Gastroesophageal sphincter (tissue), 4 donors: ENCODE measurements around the gene VPS36. TPM values are rescaled to one million over a fixed set of nuclear protein-coding genes. Genes with fewer than 3 reads are reported as not detected.
A peak's percentile ranks its signal among the peaks of the same experiment; 100 is the strongest.

Experiments
- ATAC-seq: fragments of 150-250 bp; one replicate; pipeline ENCODE4 v1.9.1; 2016; ENCODE audit warnings: mild to moderate bottlenecking, moderate library complexity
- H3K27ac ChIP-seq, 4 donors: fragments of 200-600 bp; sonication (generic) in 3 of 4; 1 replicate in 3 of 4; 2 replicates in 1 of 4; pipeline ENCODE4 v1.5.1; 2016 to 2019
- H3K27me3 ChIP-seq: fragments of 200-600 bp; sonication (generic); one replicate; pipeline ENCODE4 v1.5.1; 2019
- H3K36me3 ChIP-seq, 2 donors: fragments of 200-600 bp; sonication (generic); one replicate each; pipeline ENCODE4 v1.5.1; 2019; ENCODE audit warnings: control low read depth in 1 of 2
- H3K4me1 ChIP-seq, 3 donors: fragments of 200-600 bp; sonication (generic); 1 replicate in 2 of 3; 2 replicates in 1 of 3; pipeline ENCODE4 v1.5.1; 2016 to 2019; ENCODE audit warnings: control low read depth in 2 of 3
- H3K4me3 ChIP-seq, 2 donors: fragments of 200-600 bp; sonication (generic); one replicate each; pipeline ENCODE4 v1.5.1; 2019; ENCODE audit warnings: mild to moderate bottlenecking in 1 of 2, moderate library complexity in 1 of 2
- H3K9me3 ChIP-seq, 3 donors: fragments of 200-600 bp; sonication (generic); one replicate each; pipeline ENCODE4 v1.5.1; 2017 to 2019; ENCODE audit warnings: control low read depth in 2 of 3
- CTCF ChIP-seq, 4 experiments: fragments of 200-600 bp in 2 of 4; fragments of 450-650 bp in 2 of 4; sonication (generic) in 1 of 4; IDR thresholded peaks; one replicate each; pipeline ENCODE4 v1.5.1; 2017 to 2019; ENCODE audit warnings: antibody characterized with exemption in 4 of 4, mild to moderate bottlenecking in 2 of 4, moderate library complexity in 2 of 4
- EP300 ChIP-seq: sonication (generic); formaldehyde crosslinking; IDR thresholded peaks from one replicate; pipeline ENCODE4 v1.6.1; 2017; ENCODE audit warnings: antibody characterized with exemption, mild to moderate bottlenecking
- POLR2A ChIP-seq, 2 donors: fragments of 450-650 bp; IDR thresholded peaks; one replicate each; pipeline ENCODE4 v1.6.1; 2017; ENCODE audit warnings: antibody characterized with exemption in 2 of 2, mild to moderate bottlenecking in 2 of 2, moderate library complexity in 1 of 2
- POLR2AphosphoS5 ChIP-seq: sonication (generic); formaldehyde crosslinking; IDR thresholded peaks from one replicate; pipeline ENCODE4 v1.6.1; 2017; ENCODE audit warnings: antibody characterized with exemption
- WGBS, 2 donors: methylation state at CpG; one replicate each; pipeline ENCODE4 v1.1.5; 2018; ENCODE audit warnings: low coverage in 1 of 2; 5-methylcytosine and 5-hydroxymethylcytosine counted together
- total RNA-seq, 4 donors: library from RNA; depleted of rRNA; stranded (reverse); fragments of >200 nt; gene quantifications; one replicate each; pipeline ENCODE4 v1.1.0, GENCODE V29; 2016

The VPS36 gene
- total RNA-seq, 4 donors from 2014 or later = 31.3 to 50.7 (median 39.4) TPM

GRCh38 chr13:52421216-52421615 is 29.2 kb downstream of the VPS36 start:
- peaks cover 0 to 97% of the 10 kb centered on the region in 2 donors for H3K36me3 ChIP-seq
- no peak overlapping the region for H3K4me3 ChIP-seq
- no peaks in the 10 kb centered on the region for H3K9me3 ChIP-seq
- no peaks in the 10 kb centered on the region for H3K4me1 ChIP-seq
- no peak for ATAC-seq
- no peak overlapping the region for H3K27ac ChIP-seq
- 96 to 100% methylated on average over 3 of the region's 3 CpGs for WGBS, 2 donors
- TF ChIP-seq CTCF (IDR thresholded peaks at IDR 0.05) = no peak
- TF ChIP-seq EP300 = no peak
- TF ChIP-seq POLR2AphosphoS5 = no peak
- no peak for TF ChIP-seq POLR2A (IDR thresholded peaks at IDR 0.05)
- H3K27me3 ChIP-seq = no peaks in the 10 kb centered on the region

- no peak for TF ChIP-seq POLR2A (IDR thresholded peaks at IDR 0.05)
- no peak for TF ChIP-seq CTCF (IDR thresholded peaks at IDR 0.05)
- no peak for TF ChIP-seq POLR2AphosphoS5
- no peak for TF ChIP-seq EP300
- Histone ChIP-seq H3K27ac (no peak overlapping the region), H3K4me1 (no peaks in the 10 kb centered on the region), H3K27me3 (no peaks in the 10 kb centered on the region), H3K4me3 (no peak overlapping the region), H3K36me3 (peaks cover 0 to 98% of the 10 kb centered on the region in 2 donors), H3K9me3 (no peaks in the 10 kb centered on the region)
- WGBS, 2 donors = 17 to 57% methylated on average over 1 of the region's 1 CpG
- ATAC-seq = no peak
These were observed 31.4 kb downstream of the VPS36 start for GRCh38 chr13:52419080-52419479.

- Histone ChIP-seq H3K36me3 (peaks cover 0 to 94% of the 10 kb centered on the region in 2 donors), H3K27ac (no peak overlapping the region)
- WGBS, 2 donors = 43 to 54% methylated on average over 1 of the region's 1 CpG
These were observed 35.5 kb downstream of the VPS36 start for GRCh38 chr13:52414963-52415362.

GRCh38 chr13:52414051-52414450 is 36.4 kb downstream of the VPS36 start:
- Histone ChIP-seq H3K4me1 (no peaks in the 10 kb centered on the region), H3K36me3 (peaks cover 0 to 93% of the 10 kb centered on the region in 2 donors), H3K4me3 (no peak overlapping the region), H3K27me3 (no peaks in the 10 kb centered on the region), H3K27ac (no peak overlapping the region), H3K9me3 (no peaks in the 10 kb centered on the region)
- ATAC-seq = peak; percentile 19
- TF ChIP-seq POLR2AphosphoS5 = no peak
- no peak for TF ChIP-seq CTCF (IDR thresholded peaks at IDR 0.05)
- no peak for TF ChIP-seq EP300
- no peak for TF ChIP-seq POLR2A (IDR thresholded peaks at IDR 0.05)
- 83 to 93% methylated on average over 1 of the region's 1 CpG for WGBS, 2 donors

More at GRCh38 chr13:52414963-52415362, 35.5 kb downstream of the VPS36 start:
- no peaks in the 10 kb centered on the region for H3K4me1 ChIP-seq
- no peak overlapping the region for H3K4me3 ChIP-seq
- no peaks in the 10 kb centered on the region for H3K9me3 ChIP-seq
- no peaks in the 10 kb centered on the region for H3K27me3 ChIP-seq
- TF ChIP-seq CTCF (IDR thresholded peaks at IDR 0.05) = no peak
- no peak for TF ChIP-seq POLR2AphosphoS5
- TF ChIP-seq EP300 = no peak
- no peak for TF ChIP-seq POLR2A (IDR thresholded peaks at IDR 0.05)
- ATAC-seq = no peak

- Histone ChIP-seq H3K4me1 (no peaks in the 10 kb centered on the region), H3K27ac (no peak overlapping the region), H3K9me3 (no peaks in the 10 kb centered on the region), H3K36me3 (peaks cover 0 to 76% of the 10 kb centered on the region in 2 donors), H3K4me3 (no peak overlapping the region), H3K27me3 (peaks cover 1% of the 10 kb centered on the region)
- WGBS, 2 donors = 56 to 100% methylated on average over 1 of the region's 1 CpG
- no peak for TF ChIP-seq CTCF (IDR thresholded peaks at IDR 0.05)
- TF ChIP-seq EP300 = no peak
- TF ChIP-seq POLR2A (IDR thresholded peaks at IDR 0.05) = no peak
- no peak for TF ChIP-seq POLR2AphosphoS5
- no peak for ATAC-seq
These were observed 38.3 kb downstream of the VPS36 start for GRCh38 chr13:52412128-52412527.
